WTC11 (cell line): ENCODE data around the gene GPX4. TPM values are rescaled to one million over a fixed set of nuclear protein-coding genes. Genes with fewer than 3 reads are reported as not detected.
A peak's percentile ranks its signal among the peaks of the same experiment; 100 is the strongest.

Experiments
- ATAC-seq: fragments of 200-7000 bp; cut with Tn5 transposase; 2 replicates; pipeline ENCODE4 v1.10.0; 2021; ENCODE audit warnings: mild to moderate bottlenecking, moderate library complexity
- CTCF ChIA-PET: fragments of 300-600 bp; sonication (Branson Sonifier 250); formaldehyde crosslinking; loops from one replicate; lab custom pipeline; 2021; ENCODE audit warnings: antibody characterized with exemption; lab: Charles Lee
- POLR2A ChIA-PET: fragments of 350-600 bp; sonication (Branson Sonifier 250); formaldehyde crosslinking; loops from one replicate; lab custom pipeline; 2021; ENCODE audit warnings: antibody characterized with exemption; lab: Charles Lee
- DNase-seq: peaks from one replicate; pipeline ENCODE4 v3.0.0; 2021; ENCODE audit warnings: low spot score
- H3K27ac Mint-ChIP-seq: 2 replicates; pipeline ENCODE4 v1.8.0; 2021; ENCODE audit warnings: mixed read lengths
- H3K27me3 Mint-ChIP-seq: 2 replicates; pipeline ENCODE4 v1.8.0; 2021; ENCODE audit warnings: low read depth, mild to moderate bottlenecking, moderate library complexity, mixed read lengths
- H3K36me3 Mint-ChIP-seq: 2 replicates; pipeline ENCODE4 v1.8.0; 2021; ENCODE audit warnings: mixed read lengths
- H3K4me1 Mint-ChIP-seq: 2 replicates; pipeline ENCODE4 v1.8.0; 2022; ENCODE audit warnings: mixed read lengths
- H3K4me3 Mint-ChIP-seq: 2 replicates; pipeline ENCODE4 v1.8.0; 2021; ENCODE audit warnings: mild to moderate bottlenecking, moderate library complexity, mixed read lengths
- H3K9me3 Mint-ChIP-seq: 2 replicates; pipeline ENCODE4 v1.8.0; 2021; ENCODE audit warnings: mixed read lengths
- AR ChIP-seq: fragments of 250-450 bp; sonication (Bioruptor Pico); IDR thresholded peaks from 2 replicates; pipeline ENCODE4 v1.9.0; 2021; ENCODE audit warnings: mild to moderate bottlenecking
- CDX4 ChIP-seq: fragments of 250-450 bp; sonication (Bioruptor Pico); IDR thresholded peaks from 2 replicates; pipeline ENCODE4 v1.9.0; 2021; ENCODE audit warnings: moderate library complexity, mild to moderate bottlenecking, inconsistent platforms, borderline replicate concordance
- CREB1 ChIP-seq: sonication (generic); formaldehyde crosslinking; IDR thresholded peaks from 2 replicates; pipeline ENCODE4 v1.8.0; 2023; ENCODE audit warnings: mild to moderate bottlenecking, missing genetic modification reagents
- ETV6 ChIP-seq: sonication (generic); formaldehyde crosslinking; IDR thresholded peaks from 2 replicates; pipeline ENCODE4 v1.8.1; 2022; ENCODE audit warnings: mild to moderate bottlenecking, missing genetic modification reagents
- FOXP4 ChIP-seq: sonication (generic); formaldehyde crosslinking; IDR thresholded peaks from 2 replicates; pipeline ENCODE4 v1.8.0; 2022; ENCODE audit warnings: mild to moderate bottlenecking, missing genetic modification reagents
- GRHL2 ChIP-seq: fragments of 250-450 bp; sonication (Bioruptor Pico); IDR thresholded peaks from 2 replicates; pipeline ENCODE4 v1.8.0; 2022; ENCODE audit warnings: mild to moderate bottlenecking, moderate library complexity; ENCODE audit not compliant: insufficient replicate concordance, severe bottlenecking
- JUN ChIP-seq: sonication (generic); formaldehyde crosslinking; IDR thresholded peaks from 2 replicates; pipeline ENCODE4 v1.8.0; 2023; ENCODE audit warnings: mild to moderate bottlenecking, missing genetic modification reagents
- NFATC4 ChIP-seq: fragments of 250-450 bp; sonication (Bioruptor Pico); IDR thresholded peaks from 2 replicates; pipeline ENCODE4 v1.9.0; 2021; ENCODE audit warnings: mild to moderate bottlenecking
- NR3C1 ChIP-seq: sonication (generic); formaldehyde crosslinking; conservative IDR thresholded peaks from 2 replicates; pipeline ENCODE4 v1.8.1; 2023; ENCODE audit warnings: low read depth, mild to moderate bottlenecking, missing genetic modification reagents
- RORB ChIP-seq: fragments of 250-450 bp; sonication (Bioruptor Pico); IDR thresholded peaks from 2 replicates; pipeline ENCODE4 v1.9.0; 2021; ENCODE audit warnings: mild to moderate bottlenecking
- TEAD4 ChIP-seq: sonication (generic); formaldehyde crosslinking; IDR thresholded peaks from 2 replicates; pipeline ENCODE4 v1.8.0; 2022; ENCODE audit warnings: mild to moderate bottlenecking, missing genetic modification reagents
- USF2 ChIP-seq: sonication (generic); formaldehyde crosslinking; IDR thresholded peaks from 2 replicates; pipeline ENCODE4 v1.8.1; 2023; ENCODE audit warnings: mild to moderate bottlenecking, missing genetic modification reagents, moderate library complexity
- ZMAT4 ChIP-seq: fragments of 250-450 bp; sonication (Bioruptor Pico); IDR thresholded peaks from 2 replicates; pipeline ENCODE4 v1.9.0; 2021; ENCODE audit warnings: mild to moderate bottlenecking
- ZNF121 ChIP-seq: sonication (generic); formaldehyde crosslinking; IDR thresholded peaks from 2 replicates; pipeline ENCODE4 v1.8.0; 2023; ENCODE audit warnings: missing genetic modification reagents
- total RNA-seq: library from RNA; stranded (reverse); gene quantifications from 3 replicates; pipeline ENCODE4 v1.2.3, GENCODE V29; 2021

The GPX4 gene
- total RNA-seq, 1 experiment from 2014 or later = 363 TPM

GRCh38 chr19:1106841-1107660, 3.3 kb downstream of the GPX4 start:
- ChIA-PET CTCF (interaction anchor here (0.6 kb wide), 1 partner anchor 137 kb away, joined by 3 read pairs; no protein-coding TSS in a partner anchor), POLR2A (no interaction called here)
- peak overlapping the region; percentile 27 for H3K4me3 Mint-ChIP-seq

GRCh38 chr19:1107661-1108261, 4.0 kb downstream of the GPX4 start:
- CTCF ChIA-PET = interaction anchor here (0.6 kb wide), 1 partner anchor 137 kb away, joined by 3 read pairs; no protein-coding TSS in a partner anchor

More at GRCh38 chr19:1106841-1107660, 3.3 kb downstream of the GPX4 start:
- H3K27me3 Mint-ChIP-seq = no peaks in the 10 kb centered on the region
- H3K9me3 Mint-ChIP-seq = no peaks in the 10 kb centered on the region
- DNase-seq (no peak), ATAC-seq (no peak)
- H3K4me1 Mint-ChIP-seq = peaks cover 9% of the 10 kb centered on the region
- TF ChIP-seq ZMAT4 (CRISPR knock-in tag) (no peak), FOXP4 (CRISPR knock-in tag) (no peak), CREB1 (no peak), TEAD4 (no peak)
- no peaks in the 10 kb centered on the region for H3K36me3 Mint-ChIP-seq
- H3K27ac Mint-ChIP-seq = peak overlapping the region; percentile 84

More at GRCh38 chr19:1107661-1108261, 4.0 kb downstream of the GPX4 start:
- TF ChIP-seq ZNF121 (CRISPR knock-in tag) = no peak
- no peak for TF ChIP-seq USF2 (CRISPR knock-in tag)
- TF ChIP-seq CDX4 (CRISPR knock-in tag) = no peak
- TF ChIP-seq GRHL2 (CRISPR knock-in tag) = no peak
- no peak for TF ChIP-seq NR3C1
- TF ChIP-seq NFATC4 = no peak
- TF ChIP-seq RORB = no peak
- no peak for TF ChIP-seq ETV6 (CRISPR knock-in tag)
- no peak for TF ChIP-seq JUN
- TF ChIP-seq AR (CRISPR knock-in tag) = no peak
- TF ChIP-seq, all 79 proteins: peak for 0
- no peak for DNase-seq
- Mint-ChIP-seq H3K9me3 (no peaks in the 10 kb centered on the region), H3K36me3 (no peaks in the 10 kb centered on the region), H3K27ac (no peak overlapping the region), H3K4me3 (no peak overlapping the region), H3K4me1 (peaks cover 6% of the 10 kb centered on the region), H3K27me3 (no peaks in the 10 kb centered on the region)
- no peak for ATAC-seq
- POLR2A ChIA-PET = no interaction called here
